HCT116 (cell line): ENCODE data around the gene PLGRKT.

Experiments
- ZBTB33 ChIP-seq: IDR thresholded peaks from 2 replicates; pipeline ENCODE4 v1.6.1; 2011; ENCODE audit warnings: mild to moderate bottlenecking, low read length, moderate library complexity; ENCODE audit not compliant: insufficient replicate concordance; ENCODE audit errors: extremely low read depth
- ZFX ChIP-seq: fragments of 450-650 bp; IDR thresholded peaks from 2 replicates; pipeline ENCODE4 v1.6.1; 2017

DNA sequence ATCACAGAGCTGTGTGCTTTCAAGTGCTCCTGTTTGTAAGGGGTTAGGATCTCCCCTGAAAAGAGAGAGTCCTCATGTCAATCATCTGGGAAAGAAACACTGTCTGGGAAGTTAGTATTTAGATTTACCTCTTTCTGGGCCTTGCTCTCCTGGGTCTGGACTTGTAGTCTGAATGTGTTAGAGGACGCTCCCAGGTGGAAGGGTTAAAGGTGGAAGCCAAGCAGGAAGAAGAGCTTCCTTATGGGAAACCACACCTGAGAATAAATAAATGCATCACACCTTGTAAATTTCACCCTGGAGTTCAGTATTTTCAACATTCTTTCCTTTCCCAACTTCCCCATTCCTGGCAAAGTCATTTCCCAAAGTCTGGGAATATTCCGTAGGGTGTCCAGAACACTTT is 1.3 kb downstream of the PLGRKT start:
- no peak for TF ChIP-seq ZFX
- no peak for TF ChIP-seq ZBTB33
